ENCODE measurements around the gene BBS2. TPM values are rescaled to one million over a fixed set of nuclear protein-coding genes. Genes with fewer than 3 reads are reported as not detected.
A peak's percentile ranks its signal among the peaks of the same experiment; 100 is the strongest.

Gene BBS2
- 24.0 TPM for total RNA-seq (2021; ENCODE audit: unreplicated experiment)
- polyA plus RNA-seq (2012; ENCODE audit: insufficient read length): 23.8 TPM
- Bru-seq, nascent RNA: percentile 59 among the genes with signal in this experiment
- percentile 61 among the genes with signal in this experiment for BruChase-seq, experiment 1, labeled RNA remaining after a 2-hour chase
- BruChase-seq, experiment 2, labeled RNA remaining after a 6-hour chase: percentile 57 among the genes with signal in this experiment
- long read RNA-seq, transcript BBS2-201 (17 exons, 2,963 nt): major isoform, 36 of 63 reads
- long read RNA-seq, partial matches to known transcripts: 4 of 63 reads
- long read RNA-seq, other reads (novel, unspliced or antisense): 22 of 63 reads

GRCh38 chr16:56519459-56520250 lies at the start of gene BBS2:
TSS of gene BBS2 (minus strand) at chr16:56520024. CDS start at chr16:56519862, 162 bp downstream.
- peaks cover 31% of the 10 kb centered on the region for H3K4me1 ChIP-seq (ENCODE audit: control insufficient read depth, insufficient read depth, low read length)
- peak; percentile 98 for ATAC-seq
- no peaks in the 10 kb centered on the region for H3K9me3 ChIP-seq (ENCODE audit: control insufficient read depth, insufficient read depth, low read depth, low read length)
- no peaks in the 10 kb centered on the region; the same call in 1 of the 2 replicates for H3K36me3 ChIP-seq (ENCODE audit: control insufficient read depth, insufficient read depth, low read length)
- H3K27me3 ChIP-seq (ENCODE audit: control insufficient read depth, insufficient read depth, low read length): no peaks in the 10 kb centered on the region
- H3K27ac ChIP-seq (ENCODE audit: low read length): peak within 1 kb of the TSS; percentile 90
- peak; percentile 20 for DNase-seq (ENCODE audit: low read depth, low spot score)
- intact Hi-C loops (cut with micrococcal nuclease; ENCODE audit: unreplicated experiment): no loop called here
- CTCF ChIA-PET: interaction anchor here (0.7 kb wide), 1 partner anchor 62 kb away, joined by 6 read pairs; no protein-coding TSS in a partner anchor
- peak within 1 kb of the TSS; percentile 76 to 78 for H3K4me3 ChIP-seq (ENCODE audit: low read depth in 2 of 2, low read length in 2 of 2)
- TF ChIP-seq POLR2AphosphoS5 (IDR thresholded peaks at IDR 0.05; ENCODE audit: low read depth, low read length) (peak; percentile 69), TCF7L2 (IDR thresholded peaks at IDR 0.05; ENCODE audit: low read depth, low read length) (no peak)
- POLR2A ChIA-PET: no interaction called here
- in situ Hi-C loops (cut with HindIII; ENCODE audit: low pct_unique_long_range_greater_than_20kb, low sequenced_read_pairs): no loop called here
- no TSS peak for BruUV-seq (replicated peaks)

GRCh38 chr16:56564793-56565477 lies 45.1 kb upstream of the BBS2 start, which contains the start of gene MT4:
TSS of gene MT4 (plus strand) at chr16:56565073. CDS start at chr16:56565129, 56 bp downstream.
- ATAC-seq (no peak), DNase-seq (ENCODE audit: low read depth, low spot score) (no peak)
- Histone ChIP-seq H3K36me3 (ENCODE audit: control insufficient read depth, insufficient read depth, low read length) (no peaks in the 10 kb centered on the region), H3K27ac (ENCODE audit: low read length) (no peak within 1 kb of the TSS), H3K4me3 (ENCODE audit: low read depth in 2 of 2, low read length in 2 of 2) (no peak within 1 kb of the TSS), H3K9me3 (ENCODE audit: control insufficient read depth, insufficient read depth, low read depth, low read length) (no peaks in the 10 kb centered on the region), H3K27me3 (ENCODE audit: control insufficient read depth, insufficient read depth, low read length) (no peaks in the 10 kb centered on the region), H3K4me1 (ENCODE audit: control insufficient read depth, insufficient read depth, low read length) (no peaks in the 10 kb centered on the region)
- TF ChIP-seq TCF7L2 (IDR thresholded peaks at IDR 0.05; ENCODE audit: low read depth, low read length) (no peak), POLR2AphosphoS5 (IDR thresholded peaks at IDR 0.05; ENCODE audit: low read depth, low read length) (no peak), REST (IDR thresholded peaks at IDR 0.05; ENCODE audit: insufficient read depth in 1 of 2, low read depth in 2 of 2, low read length in 1 of 2) (no peak), SIN3A (IDR thresholded peaks at IDR 0.05; ENCODE audit: borderline replicate concordance, insufficient read depth, low read depth, low read length) (no peak)
- intact Hi-C loops (cut with micrococcal nuclease; ENCODE audit: unreplicated experiment) (no loop called here), in situ Hi-C loops (cut with HindIII; ENCODE audit: low pct_unique_long_range_greater_than_20kb, low sequenced_read_pairs) (no loop called here)
- ChIA-PET CTCF (no interaction called here), POLR2A (interaction anchor here (0.6 kb wide), 1 partner anchor 221 kb away, joined by 3 read pairs; no protein-coding TSS in a partner anchor)
- BruUV-seq (replicated peaks): no TSS peak

GRCh38 chr16:56561126-56561525 lies 41.3 kb upstream of the BBS2 start:
- no peaks in the 10 kb centered on the region for H3K9me3 ChIP-seq (ENCODE audit: control insufficient read depth, insufficient read depth, low read depth, low read length)
- no peak overlapping the region for H3K27ac ChIP-seq (ENCODE audit: low read length)
- H3K27me3 ChIP-seq (ENCODE audit: control insufficient read depth, insufficient read depth, low read length): no peaks in the 10 kb centered on the region
- TF ChIP-seq REST (IDR thresholded peaks at IDR 0.05; ENCODE audit: insufficient read depth in 1 of 2, low read depth in 2 of 2, low read length in 1 of 2) (no peak), SIN3A (IDR thresholded peaks at IDR 0.05; ENCODE audit: borderline replicate concordance, insufficient read depth, low read depth, low read length) (no peak), POLR2AphosphoS5 (IDR thresholded peaks at IDR 0.05; ENCODE audit: low read depth, low read length) (no peak), CTCF (IDR thresholded peaks at IDR 0.05) (no peak), TCF7L2 (IDR thresholded peaks at IDR 0.05; ENCODE audit: low read depth, low read length) (no peak)
- no TSS peak for BruUV-seq (replicated peaks)
- H3K36me3 ChIP-seq (ENCODE audit: control insufficient read depth, insufficient read depth, low read length): no peaks in the 10 kb centered on the region
- CTCF ChIA-PET: no interaction called here
- no peak overlapping the region for H3K4me3 ChIP-seq (ENCODE audit: low read depth in 2 of 2, low read length in 2 of 2)
- ATAC-seq (no peak), DNase-seq (ENCODE audit: low read depth, low spot score) (no peak)
- POLR2A ChIA-PET: no interaction called here
- intact Hi-C loops (cut with micrococcal nuclease; ENCODE audit: unreplicated experiment): no loop called here
- in situ Hi-C loops (cut with HindIII; ENCODE audit: low pct_unique_long_range_greater_than_20kb, low sequenced_read_pairs): no loop called here
- H3K4me1 ChIP-seq (ENCODE audit: control insufficient read depth, insufficient read depth, low read length): no peaks in the 10 kb centered on the region
